Pulmonary artery endothelial cell (primary cell): ENCODE results near the gene PRR16. TPM values are rescaled to one million over a fixed set of nuclear protein-coding genes. Genes with fewer than 3 reads are reported as not detected.

Experiments used
- DNase-seq: peaks from one replicate; pipeline ENCODE4 v3.0.0-alpha.2; 2011; ENCODE audit warnings: low read depth, low spot score
- total RNA-seq: library from RNA; depleted of rRNA; stranded (reverse); fragments of >200 nt; gene quantifications from 2 replicates; pipeline ENCODE4 v1.2.3, GENCODE V29; 2014

The PRR16 gene
- total RNA-seq, 1 donor from 2014 or later = 0.07 TPM

- no peak for DNase-seq
These were observed 253.3 kb downstream of the PRR16 start for GRCh38 chr5:120717381-120717780.

DNA sequence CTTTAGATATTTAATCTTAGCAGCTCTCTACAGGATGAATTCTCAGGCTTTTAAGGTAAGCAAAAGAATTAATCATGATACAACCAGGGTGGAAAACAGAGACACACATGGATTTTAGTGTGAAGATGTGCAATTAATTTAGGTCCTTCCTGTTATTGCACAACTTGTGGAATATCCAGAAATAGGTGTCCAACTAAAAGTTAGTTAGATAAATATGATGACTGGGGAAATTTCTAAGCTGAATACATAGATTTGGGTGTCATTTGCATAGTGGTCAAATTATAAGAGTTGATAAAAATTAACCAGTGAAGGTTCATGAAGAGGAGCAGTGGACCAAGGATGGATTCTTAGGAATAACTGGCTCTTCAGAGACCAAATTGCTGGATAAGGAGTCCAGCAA, 266.1 kb downstream of the PRR16 start:
- no peak for DNase-seq

DNA sequence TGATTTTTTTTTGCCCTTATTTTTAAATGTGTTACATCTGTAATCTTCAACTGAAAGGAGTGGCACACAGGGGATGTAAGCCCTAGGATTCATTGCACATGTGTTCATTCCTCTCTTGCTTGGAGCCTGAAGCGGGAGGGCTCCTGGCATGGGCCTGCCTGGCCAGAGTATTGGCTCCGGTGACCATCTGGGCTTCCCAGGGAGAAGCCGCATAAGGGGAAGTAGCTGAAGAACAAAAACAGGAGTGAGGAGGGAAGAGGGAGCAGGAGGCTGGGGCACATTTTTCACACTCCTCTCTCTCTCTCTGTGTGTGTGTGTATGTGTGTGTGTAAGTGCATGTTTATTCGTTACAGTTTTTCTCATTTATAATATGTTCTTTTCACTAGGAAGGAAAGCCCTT, 269.9 kb downstream of the PRR16 start:
- DNase-seq = no peak

GRCh38 chr5:120735076-120735475, 271.0 kb downstream of the PRR16 start:
- no peak for DNase-seq
